ENCODE measurements around the gene AHNAK. TPM values are rescaled to one million over a fixed set of nuclear protein-coding genes. Genes with fewer than 3 reads are reported as not detected.

AHNAK gene
- total and polyA plus RNA-seq, 9 donors, result 114 to 699 (median 540) TPM

DNA sequence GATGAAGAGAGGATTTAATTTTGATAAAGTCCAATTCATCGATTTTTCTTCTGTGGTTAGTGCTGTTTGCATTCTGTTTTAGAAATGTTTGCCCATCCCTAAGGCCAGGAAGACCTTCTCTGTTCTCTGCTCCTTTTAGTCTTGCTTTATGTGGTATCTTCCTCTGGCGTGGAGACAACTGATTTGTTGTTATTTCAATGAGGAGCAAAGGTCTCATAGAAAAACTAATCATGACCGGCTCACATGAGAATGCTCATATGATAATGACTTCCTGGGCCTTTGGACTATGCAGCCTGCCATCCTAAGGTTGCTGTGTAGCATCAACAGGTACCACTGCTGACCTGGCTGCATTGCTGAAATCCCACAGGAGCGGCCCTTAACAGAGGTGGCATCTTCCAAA, 108.0 kb downstream of the AHNAK start:
- TF ChIP-seq, protein P1, sequence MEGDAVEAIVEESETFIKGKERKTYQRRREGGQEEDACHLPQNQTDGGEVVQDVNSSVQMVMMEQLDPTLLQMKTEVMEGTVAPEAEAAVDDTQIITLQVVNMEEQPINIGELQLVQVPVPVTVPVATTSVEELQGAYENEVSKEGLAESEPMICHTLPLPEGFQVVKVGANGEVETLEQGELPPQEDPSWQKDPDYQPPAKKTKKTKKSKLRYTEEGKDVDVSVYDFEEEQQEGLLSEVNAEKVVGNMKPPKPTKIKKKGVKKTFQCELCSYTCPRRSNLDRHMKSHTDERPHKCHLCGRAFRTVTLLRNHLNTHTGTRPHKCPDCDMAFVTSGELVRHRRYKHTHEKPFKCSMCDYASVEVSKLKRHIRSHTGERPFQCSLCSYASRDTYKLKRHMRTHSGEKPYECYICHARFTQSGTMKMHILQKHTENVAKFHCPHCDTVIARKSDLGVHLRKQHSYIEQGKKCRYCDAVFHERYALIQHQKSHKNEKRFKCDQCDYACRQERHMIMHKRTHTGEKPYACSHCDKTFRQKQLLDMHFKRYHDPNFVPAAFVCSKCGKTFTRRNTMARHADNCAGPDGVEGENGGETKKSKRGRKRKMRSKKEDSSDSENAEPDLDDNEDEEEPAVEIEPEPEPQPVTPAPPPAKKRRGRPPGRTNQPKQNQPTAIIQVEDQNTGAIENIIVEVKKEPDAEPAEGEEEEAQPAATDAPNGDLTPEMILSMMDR (IDR thresholded peaks at IDR 0.05), result no peak
- TF ChIP-seq POLR2A (IDR thresholded peaks at IDR 0.05) (no peak), EP300 (IDR thresholded peaks at IDR 0.05) (no peak)
- Histone ChIP-seq H3K4me1 (ENCODE audit: insufficient read depth) (peaks cover 20% of the 10 kb centered on the region), H3K27ac (no peak overlapping the region), H3K36me3 (no peaks in the 10 kb centered on the region), H3K4me3 (no peak overlapping the region), H3K27me3 (no peaks in the 10 kb centered on the region), H3K9me3 (no peaks in the 10 kb centered on the region)
- 47 to 55% (median 53%) methylated on average over 4 of the region's 4 CpGs for WGBS, 3 donors
- DNase-seq, result no peak
- intact Hi-C loops (cut with DNase I), result no loop called here

DNA sequence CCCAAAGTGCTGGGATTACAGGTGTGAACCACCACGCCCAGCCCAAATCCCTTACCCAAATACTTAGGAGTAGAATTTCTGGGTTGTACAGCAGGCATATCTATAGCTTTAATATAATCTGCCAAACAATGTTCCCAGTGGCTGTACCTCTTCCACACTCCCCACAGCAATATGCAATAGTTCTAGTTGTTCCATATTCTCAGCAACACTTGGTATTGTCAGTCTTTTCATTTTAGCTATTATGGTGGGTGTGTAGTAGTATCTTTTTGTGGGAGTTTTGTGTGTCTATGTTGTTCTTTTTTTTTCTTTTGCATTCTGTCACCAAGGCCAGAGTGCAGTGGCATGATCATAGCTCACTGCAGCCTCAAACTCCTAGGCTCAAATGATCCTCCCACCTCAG, 109.0 kb downstream of the AHNAK start:
- Histone ChIP-seq H3K4me3 (no peak overlapping the region), H3K4me1 (ENCODE audit: insufficient read depth) (peaks cover 20% of the 10 kb centered on the region), H3K9me3 (no peaks in the 10 kb centered on the region), H3K27me3 (no peaks in the 10 kb centered on the region), H3K36me3 (no peaks in the 10 kb centered on the region), H3K27ac (no peak overlapping the region)
- TF ChIP-seq, protein P1 (IDR thresholded peaks at IDR 0.05), result no peak
- no peak for TF ChIP-seq POLR2A (IDR thresholded peaks at IDR 0.05)
- TF ChIP-seq EP300 (IDR thresholded peaks at IDR 0.05), result no peak
- no peak for DNase-seq
- intact Hi-C loops (cut with DNase I), result no loop called here
- WGBS, 3 donors, result 96 to 98% (median 96%) methylated on average over 1 of the region's 1 CpG

DNA sequence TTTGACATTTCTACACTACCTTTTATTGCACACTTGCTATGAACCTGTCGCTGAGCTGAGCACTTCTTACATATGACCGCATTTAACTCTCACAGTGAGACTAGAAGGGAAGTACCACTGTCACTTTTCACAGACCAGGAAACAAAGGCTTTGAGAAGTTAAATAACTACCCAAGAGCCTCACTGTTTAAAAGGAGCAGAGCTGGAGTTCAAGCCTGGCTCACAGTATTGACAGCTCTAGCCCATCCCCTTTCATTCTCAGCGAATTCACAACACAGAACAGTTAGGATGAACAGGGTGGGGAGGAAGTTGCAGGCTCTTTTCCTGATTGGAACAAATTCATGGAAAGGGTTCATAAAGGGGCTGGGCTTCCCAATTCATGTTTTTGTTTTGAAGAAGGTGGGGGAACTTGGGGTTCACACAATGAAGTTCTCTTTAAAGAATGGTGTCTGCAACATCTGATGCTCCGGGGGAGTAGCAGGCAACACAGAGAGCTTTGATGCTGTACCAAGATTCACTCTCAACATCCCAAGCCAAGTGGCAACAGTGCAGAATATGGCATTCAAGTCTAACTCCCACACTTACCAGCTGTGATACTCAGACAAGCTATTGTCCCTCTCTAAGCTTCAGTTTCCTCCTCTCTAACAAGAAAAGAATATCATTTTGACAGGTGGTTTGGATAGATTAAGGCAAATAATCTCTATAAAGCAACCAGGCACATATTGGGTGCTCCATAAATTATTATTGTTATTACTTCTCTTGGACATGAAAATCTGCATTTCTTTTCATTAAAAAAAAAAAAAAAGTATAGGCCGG, 110.6 kb downstream of the AHNAK start:
- no peak for TF ChIP-seq POLR2A (IDR thresholded peaks at IDR 0.05)
- TF ChIP-seq, protein P1 (IDR thresholded peaks at IDR 0.05), result no peak
- no peak for TF ChIP-seq EP300 (IDR thresholded peaks at IDR 0.05)
- H3K4me1 ChIP-seq (ENCODE audit: insufficient read depth), result peaks cover 20% of the 10 kb centered on the region
- DNase-seq, result peak in 1 of 5 donors; percentile 45
- H3K4me3 ChIP-seq, result no peak overlapping the region
- 23 to 26% (median 24%) methylated on average over 5 of the region's 5 CpGs for WGBS, 3 donors
- H3K27me3 ChIP-seq, result no peaks in the 10 kb centered on the region
- intact Hi-C loops (cut with DNase I), result no loop called here
- no peaks in the 10 kb centered on the region for H3K36me3 ChIP-seq
- no peaks in the 10 kb centered on the region for H3K9me3 ChIP-seq
- H3K27ac ChIP-seq, result peak overlapping the region in 1 of 2 donors; percentile 41

GRCh38 chr11:62433904-62434276, 112.7 kb downstream of the AHNAK start:
- intact Hi-C loops (cut with DNase I), result loop anchor here in 1 of 4 donors (5.0 kb wide), 1 partner anchor 108 kb away; no protein-coding TSS in a partner anchor
- Histone ChIP-seq H3K9me3 (no peaks in the 10 kb centered on the region), H3K27ac (peak overlapping the region in 1 of 2 donors; percentile 24), H3K36me3 (no peaks in the 10 kb centered on the region), H3K4me3 (no peak overlapping the region), H3K27me3 (no peaks in the 10 kb centered on the region), H3K4me1 (ENCODE audit: insufficient read depth) (peaks cover 13% of the 10 kb centered on the region)
- no peak for TF ChIP-seq EP300 (IDR thresholded peaks at IDR 0.05)
- TF ChIP-seq, protein P1 (IDR thresholded peaks at IDR 0.05), result no peak
- no peak for TF ChIP-seq POLR2A (IDR thresholded peaks at IDR 0.05)
- 25 to 39% (median 31%) methylated on average over 6 of the region's 6 CpGs for WGBS, 3 donors
- peak in 1 of 5 donors; percentile 40 for DNase-seq

Data from ovary (tissue), 9 donors.